ENCODE measurements around the gene FNDC10. TPM values are rescaled to one million over a fixed set of nuclear protein-coding genes. Genes with fewer than 3 reads are reported as not detected.

FNDC10 gene
- total RNA-seq, 2 experiments from 2014 or later: 1.5 to 1.6 TPM

- no peaks in the 10 kb centered on the region for H3K4me1 Mint-ChIP-seq (ENCODE audit: low read depth)
- H3K27me3 Mint-ChIP-seq: no peaks in the 10 kb centered on the region
- ChIA-PET POLR2A (no interaction called here), CTCF (no interaction called here)
- DNase-seq: no peak
- H3K36me3 Mint-ChIP-seq: peaks cover 4% of the 10 kb centered on the region
- H3K4me3 Mint-ChIP-seq: no peak overlapping the region
- no peaks in the 10 kb centered on the region for H3K9me3 Mint-ChIP-seq
- intact Hi-C loops (cut with micrococcal nuclease): no loop called here
- no peak overlapping the region for H3K27ac Mint-ChIP-seq
These were observed 48.2 kb downstream of the FNDC10 start for GRCh38 chr1:1551524-1552262.

DNA sequence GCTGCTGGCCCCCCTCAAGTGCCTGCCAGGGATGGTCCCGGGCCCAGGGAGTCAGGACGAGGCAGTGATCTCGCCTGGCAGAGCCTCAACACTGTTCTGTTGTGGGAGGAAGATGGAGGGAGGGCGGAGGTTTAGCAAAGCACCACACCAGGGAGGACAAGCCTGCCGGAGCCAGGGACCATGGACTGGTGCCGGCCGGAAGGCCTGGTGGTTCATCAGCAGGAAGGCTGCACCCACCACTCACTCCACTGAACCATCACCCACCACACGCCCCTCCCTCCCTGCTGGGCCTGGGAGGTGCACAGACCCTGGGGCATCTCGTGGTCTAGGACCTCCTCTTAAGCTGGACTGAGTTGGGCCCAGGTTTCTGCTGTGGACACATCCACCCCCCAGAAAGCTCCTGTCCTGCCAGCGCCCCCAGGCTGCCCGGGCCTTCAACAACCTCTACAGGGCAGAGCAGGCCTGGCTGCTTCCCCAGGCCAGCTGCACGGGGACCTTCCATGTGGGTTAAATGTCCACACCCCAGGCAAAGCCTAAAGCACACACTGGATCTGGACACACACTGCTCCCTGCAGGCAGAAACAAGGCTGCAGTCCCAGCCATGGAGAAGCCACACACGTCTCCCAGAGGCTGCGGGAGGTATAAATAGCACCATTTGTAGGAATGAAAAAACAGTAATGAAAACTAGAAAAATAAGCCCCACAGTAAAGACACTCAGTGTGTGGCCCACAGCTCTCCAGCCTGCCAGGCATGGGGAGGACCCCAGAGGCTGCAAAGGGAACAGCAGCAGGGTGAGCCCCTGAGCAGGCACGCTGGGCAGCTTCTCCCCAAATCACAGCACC is 49.1 kb downstream of the FNDC10 start:
- Mint-ChIP-seq H3K9me3 (no peaks in the 10 kb centered on the region), H3K36me3 (peaks cover 4% of the 10 kb centered on the region), H3K27me3 (no peaks in the 10 kb centered on the region), H3K4me3 (no peak overlapping the region), H3K4me1 (ENCODE audit: low read depth) (no peaks in the 10 kb centered on the region), H3K27ac (no peak overlapping the region)
- POLR2A ChIA-PET: no interaction called here
- intact Hi-C loops (cut with micrococcal nuclease): no loop called here
- DNase-seq: no peak
- CTCF ChIA-PET: no interaction called here

GRCh38 chr1:1550087-1550486 is 49.8 kb downstream of the FNDC10 start:
- CTCF ChIA-PET: no interaction called here
- Mint-ChIP-seq H3K9me3 (no peaks in the 10 kb centered on the region), H3K4me3 (no peak overlapping the region)

DNA sequence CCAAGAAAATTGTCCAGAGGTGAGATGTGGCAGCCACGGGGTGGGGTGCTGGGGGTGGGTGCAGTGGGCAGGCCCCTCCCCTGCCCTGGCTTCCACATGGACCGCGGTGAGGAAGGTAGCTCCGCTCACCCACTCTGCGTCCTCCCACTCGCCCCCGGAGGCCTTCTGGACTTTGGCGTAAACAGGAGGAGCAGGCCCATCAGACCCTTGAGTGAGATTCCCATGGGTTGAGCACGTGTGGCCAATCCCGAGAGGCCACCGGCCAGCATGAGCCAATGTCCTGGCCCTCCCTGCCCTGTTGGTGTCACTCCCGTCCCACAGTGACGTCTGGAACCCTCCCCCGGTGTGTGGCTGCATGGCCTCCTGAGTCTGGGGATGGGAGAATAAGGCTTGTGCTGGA is 51.3 kb downstream of the FNDC10 start:
- H3K27me3 Mint-ChIP-seq: no peaks in the 10 kb centered on the region
- no peaks in the 10 kb centered on the region for H3K4me1 Mint-ChIP-seq (ENCODE audit: low read depth)
- H3K27ac Mint-ChIP-seq: no peak overlapping the region
- no peak overlapping the region for H3K4me3 Mint-ChIP-seq
- intact Hi-C loops (cut with micrococcal nuclease): no loop called here
- ChIA-PET POLR2A (no interaction called here), CTCF (no interaction called here)
- no peak for DNase-seq
- no peaks in the 10 kb centered on the region for H3K9me3 Mint-ChIP-seq
- H3K36me3 Mint-ChIP-seq: peaks cover 4% of the 10 kb centered on the region

More at GRCh38 chr1:1550087-1550486, 49.8 kb downstream of the FNDC10 start:
- peaks cover 4% of the 10 kb centered on the region for H3K36me3 Mint-ChIP-seq
- intact Hi-C loops (cut with micrococcal nuclease): no loop called here
- no peak for DNase-seq
- no peaks in the 10 kb centered on the region for H3K4me1 Mint-ChIP-seq (ENCODE audit: low read depth)
- no peak overlapping the region for H3K27ac Mint-ChIP-seq
- no peaks in the 10 kb centered on the region for H3K27me3 Mint-ChIP-seq
- POLR2A ChIA-PET: no interaction called here

Other genes starting within 250 kb of the FNDC10 start
- gene MXRA8, start 241.6 kb downstream of the FNDC10 start, total RNA-seq: under 1 TPM in 1 of 2 experiments, not detected in 1; 0.19 TPM
- gene AURKAIP1, start 224.9 kb downstream of the FNDC10 start, total RNA-seq: 100 to 1,000 TPM; 124 to 131 TPM
- 100 to 1,000 TPM in 1 of 2 experiments, 10 to 100 TPM in 1; 96.0 to 108 TPM for gene CCNL2, start 200.8 kb downstream of the FNDC10 start, total RNA-seq
- gene MRPL20, start 192.8 kb downstream of the FNDC10 start, total RNA-seq: 100 to 1,000 TPM; 122 to 123 TPM
- gene ANKRD65, start 178.9 kb downstream of the FNDC10 start, total RNA-seq: not detected
- gene VWA1, start 164.4 kb downstream of the FNDC10 start, total RNA-seq: under 1 TPM; 0.69 to 0.92 TPM
- gene ATAD3C, start 150.4 kb downstream of the FNDC10 start, total RNA-seq: 1 to 10 TPM; 1.2 to 1.7 TPM
- 10 to 100 TPM; 35.4 to 36.3 TPM for gene ATAD3B, start 128.4 kb downstream of the FNDC10 start, total RNA-seq
- gene ATAD3A, start 88.0 kb downstream of the FNDC10 start, total RNA-seq: 10 to 100 TPM; 45.7 to 46.7 TPM
- gene TMEM240, start 59.5 kb downstream of the FNDC10 start, total RNA-seq: under 1 TPM in 1 of 2 experiments, not detected in 1; 0.29 TPM
- 100 to 1,000 TPM; 106 to 107 TPM for gene SSU72, start 25.3 kb downstream of the FNDC10 start, total RNA-seq
- 10 to 100 TPM; 31.1 to 36.1 TPM for gene MIB2, start 15.4 kb upstream of the FNDC10 start, total RNA-seq
- gene MMP23B, start 32.0 kb upstream of the FNDC10 start, total RNA-seq: 1 to 10 TPM in 1 of 2 experiments, under 1 TPM in 1; 0.61 to 1.1 TPM
- gene CDK11B, start 58.9 kb upstream of the FNDC10 start, total RNA-seq: 10 to 100 TPM; 32.4 to 36.9 TPM
- gene SLC35E2B, start 92.7 kb upstream of the FNDC10 start, total RNA-seq: 10 to 100 TPM; 29.0 to 30.1 TPM
- 10 to 100 TPM; 44.5 to 49.1 TPM for gene CDK11A, start 124.2 kb upstream of the FNDC10 start, total RNA-seq
- gene NADK, start 178.3 kb upstream of the FNDC10 start, total RNA-seq: 10 to 100 TPM; 56.2 to 57.4 TPM